RWPE2 (cell line): ENCODE results near the gene FAM210A.

Experiments used
- ATAC-seq: fragments of 200-7000 bp; cut with Tn5 transposase; 3 replicates; pipeline ENCODE4 v1.9.1; 2021; ENCODE audit warnings: low read depth
- DNase-seq: peaks from one replicate; pipeline ENCODE4 v3.0.0-alpha.2; 2020; ENCODE audit warnings: low spot score
- H3K27ac ChIP-seq: fragments of 450-650 bp; 2 replicates; pipeline ENCODE4 v1.5.1; 2017; ENCODE audit warnings: mild to moderate bottlenecking; ENCODE audit not compliant: poor library complexity, severe bottlenecking
- H3K27me3 ChIP-seq: fragments of 250-450 bp; sonication (Bioruptor Pico); 2 replicates; pipeline ENCODE4 v1.5.1; 2021; ENCODE audit warnings: mild to moderate bottlenecking, moderate library complexity; ENCODE audit not compliant: insufficient read depth, poor library complexity, severe bottlenecking
- H3K36me3 ChIP-seq: fragments of 250-450 bp; sonication (Bioruptor Pico); 2 replicates; pipeline ENCODE4 v1.5.1; 2020; ENCODE audit warnings: low read depth, mild to moderate bottlenecking, moderate library complexity
- H3K4me1 ChIP-seq: fragments of 250-450 bp; sonication (Bioruptor Pico); 2 replicates; pipeline ENCODE4 v1.5.1; 2021; ENCODE audit warnings: mild to moderate bottlenecking, moderate library complexity; ENCODE audit not compliant: insufficient read depth, poor library complexity, severe bottlenecking
- H3K4me3 ChIP-seq: fragments of 250-450 bp; sonication (Bioruptor Pico); 2 replicates; pipeline ENCODE4 v1.5.1; 2021; ENCODE audit warnings: mild to moderate bottlenecking, moderate library complexity; ENCODE audit not compliant: severe bottlenecking
- H3K9me3 ChIP-seq: fragments of 250-450 bp; sonication (Bioruptor Pico); 2 replicates; pipeline ENCODE4 v1.5.1; 2021; ENCODE audit warnings: mild to moderate bottlenecking, moderate library complexity; ENCODE audit not compliant: severe bottlenecking
- TF ChIP-seq, protein P1 (sequence below): fragments of 450-650 bp; IDR thresholded peaks from one replicate; pipeline ENCODE4 v1.5.1; 2017; ENCODE audit warnings: mild to moderate bottlenecking, moderate library complexity; ENCODE audit not compliant: poor library complexity, severe bottlenecking

FAM210A gene

DNA sequence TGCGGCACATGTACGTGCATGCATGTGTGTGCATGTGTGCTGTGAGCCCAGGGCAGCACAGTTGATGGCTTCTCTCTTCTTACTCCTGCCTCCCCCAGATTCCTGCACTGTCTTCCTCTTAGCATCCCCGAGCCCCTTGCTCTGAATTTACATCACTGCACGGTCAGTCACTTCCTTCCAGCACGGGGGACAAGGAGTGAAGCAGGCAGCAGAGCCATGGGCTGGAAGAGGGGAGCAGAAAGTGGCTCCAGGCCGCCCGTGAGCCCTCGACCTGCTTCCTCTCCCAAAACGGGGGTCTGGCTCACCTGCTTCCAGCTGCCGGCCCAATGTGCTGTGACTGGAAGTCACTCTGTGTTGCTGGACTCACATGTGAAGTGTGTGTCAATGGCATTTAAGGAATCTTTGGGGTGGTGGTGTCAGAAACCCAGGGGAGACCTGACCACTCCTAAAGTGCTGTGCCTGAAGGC, 106.1 kb downstream of the FAM210A start:
- TF ChIP-seq, protein P1, sequence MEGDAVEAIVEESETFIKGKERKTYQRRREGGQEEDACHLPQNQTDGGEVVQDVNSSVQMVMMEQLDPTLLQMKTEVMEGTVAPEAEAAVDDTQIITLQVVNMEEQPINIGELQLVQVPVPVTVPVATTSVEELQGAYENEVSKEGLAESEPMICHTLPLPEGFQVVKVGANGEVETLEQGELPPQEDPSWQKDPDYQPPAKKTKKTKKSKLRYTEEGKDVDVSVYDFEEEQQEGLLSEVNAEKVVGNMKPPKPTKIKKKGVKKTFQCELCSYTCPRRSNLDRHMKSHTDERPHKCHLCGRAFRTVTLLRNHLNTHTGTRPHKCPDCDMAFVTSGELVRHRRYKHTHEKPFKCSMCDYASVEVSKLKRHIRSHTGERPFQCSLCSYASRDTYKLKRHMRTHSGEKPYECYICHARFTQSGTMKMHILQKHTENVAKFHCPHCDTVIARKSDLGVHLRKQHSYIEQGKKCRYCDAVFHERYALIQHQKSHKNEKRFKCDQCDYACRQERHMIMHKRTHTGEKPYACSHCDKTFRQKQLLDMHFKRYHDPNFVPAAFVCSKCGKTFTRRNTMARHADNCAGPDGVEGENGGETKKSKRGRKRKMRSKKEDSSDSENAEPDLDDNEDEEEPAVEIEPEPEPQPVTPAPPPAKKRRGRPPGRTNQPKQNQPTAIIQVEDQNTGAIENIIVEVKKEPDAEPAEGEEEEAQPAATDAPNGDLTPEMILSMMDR, result no peak
- ATAC-seq (no peak), DNase-seq (no peak)
- Histone ChIP-seq H3K27me3 (no peaks in the 10 kb centered on the region), H3K36me3 (no peaks in the 10 kb centered on the region), H3K4me1 (no peaks in the 10 kb centered on the region), H3K27ac (no peak overlapping the region), H3K4me3 (no peak overlapping the region), H3K9me3 (no peaks in the 10 kb centered on the region)

DNA sequence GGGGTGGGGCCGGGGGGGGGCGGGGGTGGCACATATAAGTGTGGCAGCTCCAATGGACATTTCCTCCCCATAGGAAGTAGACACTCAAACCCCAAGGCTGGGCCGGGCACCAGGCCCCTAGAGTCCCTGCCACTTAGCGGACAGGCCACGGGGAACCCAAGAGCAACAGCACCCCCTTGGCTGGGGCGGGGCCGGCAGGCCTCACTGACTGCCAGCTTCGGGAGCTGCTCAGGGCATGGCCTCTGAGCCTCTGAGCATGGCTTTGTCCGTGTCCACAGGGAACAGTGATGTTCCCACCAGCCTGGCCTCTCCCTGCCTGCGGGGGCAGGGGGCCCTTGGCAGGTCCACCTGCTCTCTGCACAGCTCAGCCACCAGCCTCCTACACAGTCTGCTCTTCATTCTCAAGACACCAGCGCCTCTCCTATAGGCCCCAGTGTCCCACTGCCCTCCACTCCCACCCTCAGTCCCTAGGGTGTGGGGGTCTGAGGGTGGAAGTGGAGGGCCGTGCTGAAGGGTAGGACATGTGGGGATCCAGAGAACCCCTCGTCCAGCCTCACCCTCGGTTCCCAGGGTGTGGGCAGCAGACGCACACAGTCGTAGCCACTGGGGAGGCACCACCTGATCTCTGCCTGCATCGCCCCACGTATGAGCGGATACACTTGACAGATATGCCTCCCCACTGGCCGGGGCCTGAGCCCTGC, 106.7 kb downstream of the FAM210A start:
- DNase-seq, result no peak
- TF ChIP-seq, protein P1, result no peak
- H3K9me3 ChIP-seq, result no peaks in the 10 kb centered on the region
- no peak overlapping the region for H3K4me3 ChIP-seq
- no peaks in the 10 kb centered on the region for H3K4me1 ChIP-seq
- ATAC-seq, result no peak
- H3K27ac ChIP-seq, result no peak overlapping the region
- H3K27me3 ChIP-seq, result no peaks in the 10 kb centered on the region
- H3K36me3 ChIP-seq, result no peaks in the 10 kb centered on the region

DNA sequence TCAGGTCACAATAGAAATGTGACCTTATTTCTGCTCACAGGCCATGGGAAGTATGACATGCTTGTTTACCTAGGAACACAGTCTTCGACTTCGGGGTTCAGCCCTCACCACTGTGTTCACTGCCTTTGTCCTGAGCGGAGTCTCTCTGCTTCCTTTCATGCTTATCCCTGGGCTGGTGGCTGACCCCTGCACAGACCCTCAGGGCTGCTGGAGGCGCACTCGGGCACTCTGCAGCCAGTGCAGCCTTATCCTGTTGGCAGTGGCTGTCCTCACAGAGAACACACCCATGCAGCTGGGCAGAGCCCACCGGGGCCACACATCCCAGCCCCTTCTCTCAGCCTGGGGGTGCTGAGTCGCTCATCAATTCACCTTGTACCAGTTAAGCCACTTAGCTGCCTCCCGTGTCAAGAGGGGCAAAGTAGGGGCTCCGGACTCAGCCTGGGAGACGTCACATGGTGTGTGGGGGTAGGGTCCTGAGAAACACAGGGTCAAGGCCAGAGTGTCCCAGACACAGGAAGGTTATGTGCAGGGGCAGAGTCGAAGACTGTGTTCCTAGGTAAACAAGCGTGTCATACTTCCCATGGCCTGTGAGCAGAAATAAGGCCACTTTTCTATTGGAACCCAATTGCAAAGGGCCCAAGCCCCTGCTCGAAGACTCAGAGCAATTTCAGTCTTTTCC, 107.5 kb downstream of the FAM210A start:
- no peak for DNase-seq
- ATAC-seq, result no peak
- H3K27me3 ChIP-seq, result peaks cover 5% of the 10 kb centered on the region

DNA sequence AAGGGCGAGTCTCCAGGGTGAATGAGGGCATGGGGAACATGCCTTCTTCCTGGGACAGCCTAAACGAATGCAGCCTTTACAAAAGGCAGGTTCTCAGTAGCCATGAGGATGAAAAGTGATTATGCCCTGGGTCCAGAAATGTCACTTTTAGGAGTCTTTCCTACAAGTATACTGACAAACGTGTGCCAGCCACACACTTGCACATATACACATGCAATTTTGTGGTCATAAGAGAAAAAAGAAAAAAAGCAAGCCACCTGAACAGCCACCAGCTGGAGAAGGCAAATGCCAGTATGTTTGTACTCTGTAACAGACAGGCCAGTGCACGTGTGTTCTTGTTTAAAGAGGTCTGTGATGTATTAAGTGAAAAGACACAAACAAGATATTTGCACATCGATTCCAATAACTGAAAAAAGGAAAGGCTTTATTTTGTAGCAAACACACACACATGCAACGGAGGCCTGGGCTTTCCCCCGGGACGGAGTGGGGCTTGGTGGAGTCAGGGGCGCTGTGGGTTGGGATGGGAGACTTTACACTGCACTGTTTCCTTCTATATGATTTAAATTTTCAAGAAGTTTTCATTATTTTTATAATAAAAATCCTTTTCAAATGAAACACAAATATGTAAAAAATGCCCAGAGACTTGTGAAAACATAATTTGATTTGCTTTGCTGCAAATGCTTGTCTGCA, 108.4 kb downstream of the FAM210A start:
- Histone ChIP-seq H3K9me3 (no peaks in the 10 kb centered on the region), H3K36me3 (no peaks in the 10 kb centered on the region), H3K4me1 (no peaks in the 10 kb centered on the region), H3K4me3 (no peak overlapping the region), H3K27ac (no peak overlapping the region), H3K27me3 (peaks cover 9% of the 10 kb centered on the region)
- DNase-seq, result no peak
- ATAC-seq, result no peak
- TF ChIP-seq, protein P1, result no peak

More for the DNA sequence above, 107.5 kb downstream of the FAM210A start:
- TF ChIP-seq, protein P1, result no peak
- Histone ChIP-seq H3K4me1 (no peaks in the 10 kb centered on the region), H3K27ac (no peak overlapping the region), H3K36me3 (no peaks in the 10 kb centered on the region), H3K9me3 (no peaks in the 10 kb centered on the region), H3K4me3 (no peak overlapping the region)
